Osteocyte (in vitro differentiated cells): ENCODE results near the gene LYST. TPM values are rescaled to one million over a fixed set of nuclear protein-coding genes. Genes with fewer than 3 reads are reported as not detected.
"Not testable (repeated sequence)": the region's sequence is repeated elsewhere in the genome, so short reads cannot be mapped to it uniquely, and the experiment has no call there.

Experiments
- DNase-seq: peaks from one replicate; pipeline ENCODE4 v3.0.0; 2021; ENCODE audit warnings: mixed read lengths; ENCODE audit not compliant: unreplicated experiment; ENCODE audit errors: extremely low spot score
- H3K27ac Mint-ChIP-seq: one replicate; pipeline ENCODE4 v1.8.0; 2021; ENCODE audit warnings: mild to moderate bottlenecking, mixed read lengths; ENCODE audit not compliant: unreplicated experiment
- H3K27me3 Mint-ChIP-seq: one replicate; pipeline ENCODE4 v1.8.0; 2021; ENCODE audit warnings: mixed read lengths; ENCODE audit not compliant: unreplicated experiment
- H3K36me3 Mint-ChIP-seq: one replicate; pipeline ENCODE4 v1.8.0; 2021; ENCODE audit warnings: mixed read lengths; ENCODE audit not compliant: unreplicated experiment
- H3K4me1 Mint-ChIP-seq: one replicate; pipeline ENCODE4 v1.8.0; 2021; ENCODE audit warnings: mixed read lengths; ENCODE audit not compliant: unreplicated experiment
- H3K4me3 Mint-ChIP-seq: one replicate; pipeline ENCODE4 v1.8.0; 2021; ENCODE audit warnings: mild to moderate bottlenecking, moderate library complexity, mixed read lengths; ENCODE audit not compliant: unreplicated experiment
- H3K9me3 Mint-ChIP-seq: one replicate; pipeline ENCODE4 v1.8.0; 2021; ENCODE audit warnings: mixed read lengths; ENCODE audit not compliant: unreplicated experiment
- total RNA-seq: library from RNA; stranded (reverse); gene quantifications from 2 replicates; pipeline ENCODE4 v1.2.1, GENCODE V29; 2021
- TF ChIP-seq, protein P1 (sequence below): fragments of 200-600 bp; sonication (generic); IDR thresholded peaks from 2 replicates; pipeline ENCODE4 v1.5.0; 2021; ENCODE audit warnings: antibody characterized with exemption, mild to moderate bottlenecking, moderate library complexity

Gene LYST
- total RNA-seq, 1 donor from 2014 or later = 21.7 TPM

DNA sequence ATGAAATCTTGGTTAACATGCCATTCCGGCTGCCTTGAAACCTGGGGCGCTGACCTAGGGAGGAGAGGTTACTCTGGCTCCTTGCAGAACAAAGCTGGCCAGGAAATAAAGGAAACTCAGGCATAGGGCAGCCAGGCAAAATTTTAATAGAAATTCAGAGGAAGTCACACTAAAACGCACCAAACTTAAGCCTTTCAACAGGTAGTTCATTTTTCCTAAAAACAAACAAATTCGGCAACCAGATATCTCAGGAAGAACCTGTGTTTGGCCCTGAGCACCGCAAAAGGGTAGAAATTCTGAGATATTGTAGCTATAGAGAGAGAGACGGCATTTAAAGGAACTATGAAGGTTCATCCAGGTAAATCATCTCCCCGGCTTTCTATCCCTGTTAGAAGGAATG lies 13.1 kb downstream of the LYST start:
- peaks cover 11% of the 10 kb centered on the region for H3K36me3 Mint-ChIP-seq
- no peaks in the 10 kb centered on the region for H3K9me3 Mint-ChIP-seq
- H3K27me3 Mint-ChIP-seq = no peaks in the 10 kb centered on the region
- no peak overlapping the region for H3K27ac Mint-ChIP-seq
- TF ChIP-seq, protein P1, sequence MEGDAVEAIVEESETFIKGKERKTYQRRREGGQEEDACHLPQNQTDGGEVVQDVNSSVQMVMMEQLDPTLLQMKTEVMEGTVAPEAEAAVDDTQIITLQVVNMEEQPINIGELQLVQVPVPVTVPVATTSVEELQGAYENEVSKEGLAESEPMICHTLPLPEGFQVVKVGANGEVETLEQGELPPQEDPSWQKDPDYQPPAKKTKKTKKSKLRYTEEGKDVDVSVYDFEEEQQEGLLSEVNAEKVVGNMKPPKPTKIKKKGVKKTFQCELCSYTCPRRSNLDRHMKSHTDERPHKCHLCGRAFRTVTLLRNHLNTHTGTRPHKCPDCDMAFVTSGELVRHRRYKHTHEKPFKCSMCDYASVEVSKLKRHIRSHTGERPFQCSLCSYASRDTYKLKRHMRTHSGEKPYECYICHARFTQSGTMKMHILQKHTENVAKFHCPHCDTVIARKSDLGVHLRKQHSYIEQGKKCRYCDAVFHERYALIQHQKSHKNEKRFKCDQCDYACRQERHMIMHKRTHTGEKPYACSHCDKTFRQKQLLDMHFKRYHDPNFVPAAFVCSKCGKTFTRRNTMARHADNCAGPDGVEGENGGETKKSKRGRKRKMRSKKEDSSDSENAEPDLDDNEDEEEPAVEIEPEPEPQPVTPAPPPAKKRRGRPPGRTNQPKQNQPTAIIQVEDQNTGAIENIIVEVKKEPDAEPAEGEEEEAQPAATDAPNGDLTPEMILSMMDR = no peak
- H3K4me3 Mint-ChIP-seq = no peak overlapping the region
- no peak for DNase-seq
- H3K4me1 Mint-ChIP-seq = peaks cover 9% of the 10 kb centered on the region

DNA sequence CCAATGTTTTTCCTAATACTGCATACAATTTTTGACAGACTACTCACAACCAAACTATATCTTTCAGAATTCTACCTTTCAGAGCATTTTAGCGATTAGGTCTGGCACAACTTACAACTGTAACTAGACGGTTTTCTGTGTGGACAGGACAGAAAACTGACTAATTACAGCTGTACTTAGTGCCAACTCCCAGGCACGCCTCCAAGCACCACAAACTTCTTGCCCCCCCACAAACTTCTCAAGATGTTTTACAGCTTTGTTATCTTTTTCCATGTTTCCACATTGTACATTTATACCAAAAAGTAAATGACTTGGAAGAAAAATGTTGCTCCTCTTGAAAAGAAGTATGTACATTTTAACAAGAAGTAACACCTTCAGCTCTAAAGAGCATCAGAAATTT lies 13.8 kb downstream of the LYST start:
- TF ChIP-seq, protein P1 = no peak
- no peak overlapping the region for H3K27ac Mint-ChIP-seq
- H3K4me3 Mint-ChIP-seq = no peak overlapping the region
- H3K27me3 Mint-ChIP-seq = no peaks in the 10 kb centered on the region
- no peaks in the 10 kb centered on the region for H3K9me3 Mint-ChIP-seq
- no peak for DNase-seq
- peaks cover 9% of the 10 kb centered on the region for H3K4me1 Mint-ChIP-seq
- H3K36me3 Mint-ChIP-seq = peaks cover 11% of the 10 kb centered on the region

DNA sequence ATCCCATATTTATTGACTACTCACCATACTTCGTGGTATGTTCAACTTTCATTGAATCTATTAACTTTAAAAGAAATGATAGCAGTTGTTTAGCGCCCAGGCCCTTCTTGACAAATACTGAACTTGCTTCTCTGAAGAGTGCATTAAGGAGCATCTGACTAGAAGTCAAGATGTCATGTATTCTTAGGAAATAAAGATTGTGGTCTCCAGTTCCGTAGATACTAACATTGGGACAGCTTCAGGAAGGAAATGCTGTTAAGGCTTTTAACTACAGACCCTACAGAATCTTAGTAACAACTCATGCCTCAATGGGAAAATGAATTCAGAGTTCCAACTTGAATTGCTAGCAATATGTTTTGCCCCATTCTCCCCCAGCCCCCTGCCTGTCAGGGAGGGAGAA lies 14.8 kb downstream of the LYST start:
- TF ChIP-seq, protein P1 = no peak
- peaks cover 9% of the 10 kb centered on the region for H3K36me3 Mint-ChIP-seq
- no peaks in the 10 kb centered on the region for H3K27me3 Mint-ChIP-seq
- no peak overlapping the region for H3K4me3 Mint-ChIP-seq
- DNase-seq = no peak
- H3K4me1 Mint-ChIP-seq = peaks cover 9% of the 10 kb centered on the region
- H3K27ac Mint-ChIP-seq = no peak overlapping the region
- H3K9me3 Mint-ChIP-seq = peaks cover 5% of the 10 kb centered on the region

DNA sequence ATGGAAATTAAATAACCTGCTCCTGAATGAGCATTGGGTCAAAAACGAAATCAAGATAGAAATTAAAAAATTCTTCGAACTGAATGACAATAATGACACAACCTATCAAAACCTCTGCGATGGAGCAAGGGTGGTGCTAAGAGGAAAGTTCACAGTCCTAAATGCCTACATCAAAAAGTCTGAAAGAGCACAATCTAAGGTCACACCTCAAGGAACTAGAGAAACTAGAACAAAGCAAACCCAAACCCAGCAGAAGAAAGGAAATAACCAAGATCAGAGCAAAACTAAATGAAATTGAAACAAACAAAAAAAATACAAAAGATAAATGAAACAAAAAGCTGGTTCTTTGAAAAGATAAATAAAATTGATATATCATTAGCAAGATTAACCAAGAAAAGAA lies 18.5 kb downstream of the LYST start:
- not testable (repeated sequence) for H3K4me3 Mint-ChIP-seq, H3K27me3 Mint-ChIP-seq
- peaks cover 15% of the 10 kb centered on the region for H3K9me3 Mint-ChIP-seq

DNA sequence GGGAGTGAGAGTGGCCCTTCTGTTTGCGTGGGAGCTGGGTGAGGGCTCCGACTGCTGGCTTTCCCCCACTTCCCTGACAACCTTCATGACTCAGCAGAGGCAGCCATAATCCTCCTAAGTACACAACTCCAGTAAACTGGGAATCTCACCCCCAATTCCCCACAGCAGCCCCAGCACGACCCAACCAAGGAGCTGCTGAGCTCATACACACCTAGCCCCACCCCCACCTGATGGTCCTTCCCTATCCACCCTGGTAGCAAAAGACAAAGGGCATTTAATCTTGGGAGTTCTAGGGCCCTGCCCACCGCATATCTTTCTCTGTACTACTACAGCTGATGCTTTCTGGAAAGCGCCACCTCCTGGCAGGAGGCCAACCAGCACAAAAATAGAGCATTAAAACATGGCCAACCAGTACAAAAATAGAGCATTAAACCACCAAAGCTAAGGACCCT lies 21.0 kb downstream of the LYST start:
- Mint-ChIP-seq H3K9me3 (peaks cover 15% of the 10 kb centered on the region), H3K36me3 (peaks cover 13% of the 10 kb centered on the region)
- not testable (repeated sequence) for H3K4me1 Mint-ChIP-seq, H3K27ac Mint-ChIP-seq, DNase-seq, H3K4me3 Mint-ChIP-seq, H3K27me3 Mint-ChIP-seq

More for the DNA sequence above, 18.5 kb downstream of the LYST start:
- DNase-seq, H3K4me1 Mint-ChIP-seq, H3K27ac Mint-ChIP-seq: not testable (repeated sequence)
- H3K36me3 Mint-ChIP-seq = peaks cover 13% of the 10 kb centered on the region

DNA sequence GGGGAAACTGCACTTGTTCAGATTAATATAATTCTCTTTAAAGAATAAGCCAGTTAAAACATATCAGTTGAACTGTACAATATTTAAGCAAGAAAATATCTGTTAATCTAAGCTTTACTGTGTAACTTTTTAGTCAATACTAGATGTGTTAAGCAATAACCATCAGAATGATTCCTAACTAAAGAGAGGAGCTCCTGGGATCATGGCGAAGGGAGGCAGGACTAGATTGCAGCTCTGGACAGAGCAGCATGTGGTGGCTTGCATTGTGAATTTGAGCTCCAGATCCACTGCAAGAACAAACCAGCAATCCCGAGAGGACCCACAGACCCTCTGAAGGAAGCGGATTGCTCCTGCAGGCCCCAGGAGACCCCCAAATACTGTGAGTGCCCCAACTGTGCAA lies 21.9 kb downstream of the LYST start:
- Mint-ChIP-seq H3K36me3 (peaks cover 8% of the 10 kb centered on the region), H3K27ac (no peak overlapping the region), H3K4me1 (peaks cover 5% of the 10 kb centered on the region), H3K9me3 (peaks cover 15% of the 10 kb centered on the region), H3K4me3 (no peak overlapping the region), H3K27me3 (no peaks in the 10 kb centered on the region)
- TF ChIP-seq, protein P1 = no peak
- DNase-seq = no peak
